ENCODE measurements around the gene PGS1.

DNA sequence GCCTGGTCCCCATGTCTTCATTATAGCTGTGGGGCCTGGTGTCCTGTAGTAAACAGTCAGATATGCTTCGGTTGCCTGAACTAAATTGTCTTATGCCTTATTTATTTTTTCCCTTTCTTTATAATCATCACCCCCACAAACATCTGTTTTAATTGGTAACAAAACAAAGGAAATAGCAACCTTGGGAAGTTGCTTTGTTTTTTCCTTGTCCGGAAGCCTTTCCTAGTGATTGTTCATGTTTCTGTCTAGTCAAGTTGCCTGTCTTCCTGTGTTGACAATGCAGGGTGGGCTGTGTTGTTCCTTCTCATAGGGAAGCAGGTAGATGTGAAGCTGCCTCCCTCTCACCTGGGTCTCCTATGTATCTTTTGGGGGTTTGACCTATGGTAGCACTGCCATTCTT, 16.7 kb downstream of the PGS1 start:
- TF ChIP-seq, protein P1, sequence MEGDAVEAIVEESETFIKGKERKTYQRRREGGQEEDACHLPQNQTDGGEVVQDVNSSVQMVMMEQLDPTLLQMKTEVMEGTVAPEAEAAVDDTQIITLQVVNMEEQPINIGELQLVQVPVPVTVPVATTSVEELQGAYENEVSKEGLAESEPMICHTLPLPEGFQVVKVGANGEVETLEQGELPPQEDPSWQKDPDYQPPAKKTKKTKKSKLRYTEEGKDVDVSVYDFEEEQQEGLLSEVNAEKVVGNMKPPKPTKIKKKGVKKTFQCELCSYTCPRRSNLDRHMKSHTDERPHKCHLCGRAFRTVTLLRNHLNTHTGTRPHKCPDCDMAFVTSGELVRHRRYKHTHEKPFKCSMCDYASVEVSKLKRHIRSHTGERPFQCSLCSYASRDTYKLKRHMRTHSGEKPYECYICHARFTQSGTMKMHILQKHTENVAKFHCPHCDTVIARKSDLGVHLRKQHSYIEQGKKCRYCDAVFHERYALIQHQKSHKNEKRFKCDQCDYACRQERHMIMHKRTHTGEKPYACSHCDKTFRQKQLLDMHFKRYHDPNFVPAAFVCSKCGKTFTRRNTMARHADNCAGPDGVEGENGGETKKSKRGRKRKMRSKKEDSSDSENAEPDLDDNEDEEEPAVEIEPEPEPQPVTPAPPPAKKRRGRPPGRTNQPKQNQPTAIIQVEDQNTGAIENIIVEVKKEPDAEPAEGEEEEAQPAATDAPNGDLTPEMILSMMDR (IDR thresholded peaks at IDR 0.05) = no peak
- TF ChIP-seq POLR2A (IDR thresholded peaks at IDR 0.05; ENCODE audit: low read depth) = no peak

Measured in esophagus muscularis mucosa (tissue), 3 donors.